Mesendoderm (in vitro differentiated cells): ENCODE measurements around the gene FGF9.

Experiments used
- DNase-seq: peaks from one replicate; pipeline ENCODE4 v3.0.0; 2013
- H2AK5ac ChIP-seq: 2 replicates; pipeline ENCODE4 v1.6.1; 2013; ENCODE audit warnings: low read length, inconsistent platforms
- H2BK120ac ChIP-seq: 2 replicates; pipeline ENCODE4 v1.6.1; 2013; ENCODE audit warnings: low read depth, mild to moderate bottlenecking, low read length, moderate library complexity, mixed read lengths
- H2BK15ac ChIP-seq: replicated peaks from 2 replicates; pipeline ENCODE4 v1.6.1; 2013; ENCODE audit warnings: low read depth, mild to moderate bottlenecking, moderate library complexity
- H2BK5ac ChIP-seq: 2 replicates; pipeline ENCODE4 v1.6.1; 2013; ENCODE audit warnings: low read length, inconsistent platforms
- H3K18ac ChIP-seq: 2 replicates; pipeline ENCODE4 v1.6.1; 2013; ENCODE audit warnings: mild to moderate bottlenecking, low read length, mixed read lengths
- H3K23ac ChIP-seq: one replicate; pipeline ENCODE4 v1.6.1; 2013; ENCODE audit warnings: low read length
- H3K27ac ChIP-seq: 2 replicates; pipeline ENCODE4 v1.5.1; 2013; ENCODE audit warnings: low read depth, mild to moderate bottlenecking, inconsistent platforms, low read length, moderate library complexity
- H3K27me3 ChIP-seq: 2 replicates; pipeline ENCODE4 v1.6.1; 2013; ENCODE audit warnings: low read length, control low read depth, mild to moderate bottlenecking, inconsistent platforms; ENCODE audit not compliant: insufficient read depth, poor library complexity
- H3K36me3 ChIP-seq: 2 replicates; pipeline ENCODE4 v1.6.1; 2013; ENCODE audit warnings: low read length, inconsistent platforms; ENCODE audit not compliant: control insufficient read depth, insufficient read depth
- H3K4ac ChIP-seq: one replicate; pipeline ENCODE4 v1.6.1; 2013; ENCODE audit warnings: low read depth, mild to moderate bottlenecking, low read length, moderate library complexity
- H3K4me1 ChIP-seq: 2 replicates; pipeline ENCODE4 v1.6.1; 2013; ENCODE audit warnings: low read depth, low read length, inconsistent platforms; ENCODE audit not compliant: control insufficient read depth
- H3K4me2 ChIP-seq: 2 replicates; pipeline ENCODE4 v1.6.1; 2013; ENCODE audit warnings: low read length
- H3K4me3 ChIP-seq: 2 replicates; pipeline ENCODE4 v1.5.1; 2013; ENCODE audit warnings: mild to moderate bottlenecking, low read length
- H3K56ac ChIP-seq: one replicate; pipeline ENCODE4 v1.6.1; 2013; ENCODE audit warnings: low read length
- H3K79me1 ChIP-seq: 2 replicates; pipeline ENCODE4 v1.6.1; 2013; ENCODE audit warnings: low read length, inconsistent platforms
- H3K79me2 ChIP-seq: 2 replicates; pipeline ENCODE4 v1.6.1; 2013; ENCODE audit warnings: mild to moderate bottlenecking, low read length; ENCODE audit not compliant: control insufficient read depth, insufficient read depth
- H3K9ac ChIP-seq: 2 replicates; pipeline ENCODE4 v1.6.1; 2013; ENCODE audit warnings: low read length, inconsistent platforms
- H4K5ac ChIP-seq: one replicate; pipeline ENCODE4 v1.6.1; 2013; ENCODE audit warnings: low read length
- H4K8ac ChIP-seq: one replicate; pipeline ENCODE4 v1.6.1; 2013; ENCODE audit warnings: low read depth, mild to moderate bottlenecking, control low read depth, low read length, moderate library complexity
- WGBS: extraction: QIAGEN DNeasy Blood & Tissue Kit; methylation state at CpG from one replicate; pipeline ENCODE4 v1.1.7; 2013; ENCODE audit warnings: low lambda C conversion rate, missing lambda C conversion rate; ENCODE audit not compliant: insufficient coverage; ENCODE audit errors: extremely low coverage; 5-methylcytosine and 5-hydroxymethylcytosine counted together

The FGF9 gene

DNA sequence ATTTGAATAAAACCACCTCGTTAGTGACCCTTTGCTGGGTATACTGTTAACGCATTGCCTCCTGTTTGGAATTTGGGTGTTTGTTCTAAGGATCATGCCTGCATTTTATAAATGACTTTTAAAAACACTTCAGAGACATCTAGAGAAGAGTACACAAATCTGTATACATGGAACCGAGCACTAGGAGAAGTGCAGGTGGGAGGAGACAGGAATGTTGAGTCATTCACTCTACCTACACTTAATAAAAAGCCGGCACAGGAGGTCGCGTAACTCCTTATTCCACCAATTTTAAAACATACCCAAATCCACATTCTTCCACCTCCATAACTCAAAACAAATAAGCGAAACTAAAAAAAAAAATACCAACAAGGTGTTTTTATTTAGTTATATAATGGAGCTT, 48.6 kb downstream of the FGF9 start:
- Histone ChIP-seq H3K27me3 (no peaks in the 10 kb centered on the region), H2BK120ac (no peak overlapping the region), H4K5ac (no peak overlapping the region), H2BK5ac (no peak overlapping the region), H3K36me3 (no peaks in the 10 kb centered on the region), H3K27ac (no peak overlapping the region), H4K8ac (no peak overlapping the region), H3K79me2 (no peaks in the 10 kb centered on the region), H3K4me3 (no peak overlapping the region), H3K79me1 (no peaks in the 10 kb centered on the region), H3K4ac (no peak overlapping the region), H2BK15ac (no peak overlapping the region), H3K56ac (no peak overlapping the region), H2AK5ac (no peak overlapping the region), H3K4me1 (no peaks in the 10 kb centered on the region), H3K4me2 (no peak overlapping the region), H3K23ac (no peak overlapping the region), H3K9ac (no peak overlapping the region), H3K18ac (no peak overlapping the region)
- 100% methylated on average over 3 of the region's 7 CpGs for WGBS
- DNase-seq = no peak

GRCh38 chr13:21723807-21724505, 53.1 kb downstream of the FGF9 start:
- no peak overlapping the region for H3K23ac ChIP-seq
- no peaks in the 10 kb centered on the region for H3K27me3 ChIP-seq
- 100% methylated on average over 2 of the region's 17 CpGs for whole genome bisulfite sequencing
- no peak overlapping the region for H3K4me2 ChIP-seq
- no peak overlapping the region for H3K56ac ChIP-seq
- no peak for DNase-seq
- H3K4me3 ChIP-seq = no peak overlapping the region
- no peak overlapping the region for H3K9ac ChIP-seq
- H4K8ac ChIP-seq = no peak overlapping the region
- H3K79me2 ChIP-seq = no peaks in the 10 kb centered on the region
- H2BK15ac ChIP-seq = no peak overlapping the region
- no peak overlapping the region for H3K27ac ChIP-seq
- H2BK5ac ChIP-seq = no peak overlapping the region
- H3K36me3 ChIP-seq = no peaks in the 10 kb centered on the region
- H3K4ac ChIP-seq = no peak overlapping the region
- no peak overlapping the region for H2BK120ac ChIP-seq
- H3K4me1 ChIP-seq = no peaks in the 10 kb centered on the region
- no peak overlapping the region for H4K5ac ChIP-seq
- no peak overlapping the region for H3K18ac ChIP-seq
- no peak overlapping the region for H2AK5ac ChIP-seq
- no peaks in the 10 kb centered on the region for H3K79me1 ChIP-seq

DNA sequence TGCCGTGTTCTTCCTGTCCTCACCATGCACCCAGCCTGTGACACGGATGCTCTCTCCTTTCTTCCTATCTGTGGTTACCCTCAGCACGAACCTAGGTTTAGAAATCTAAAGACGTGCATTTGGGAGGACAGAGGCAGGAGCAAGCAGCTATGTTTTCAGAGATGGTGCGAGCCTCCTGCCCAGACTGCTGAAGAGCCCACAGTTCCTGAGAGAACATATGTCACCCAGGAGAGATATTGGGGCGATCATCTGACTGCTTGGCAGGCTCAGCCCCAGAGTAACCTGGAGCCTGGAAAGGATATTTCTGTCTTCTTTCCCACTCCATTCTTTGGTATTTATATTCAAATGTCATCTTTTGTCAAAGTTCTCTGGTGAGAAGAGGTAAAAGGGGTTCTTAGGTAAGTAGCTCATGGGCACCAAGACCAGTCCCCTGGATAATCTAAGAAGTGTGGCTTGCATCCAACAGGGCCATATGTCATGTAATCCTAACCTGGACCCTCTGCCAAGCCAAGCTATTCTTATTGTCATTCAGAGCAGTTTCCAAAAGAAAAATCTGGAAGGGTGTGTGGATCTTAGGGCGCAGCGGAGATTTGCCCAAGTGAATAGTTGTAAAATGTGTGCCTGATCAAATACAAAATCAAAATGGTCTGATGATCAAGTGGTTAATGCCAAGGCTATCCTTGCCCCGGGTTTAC, 59.5 kb downstream of the FGF9 start:
- no peak overlapping the region for H4K5ac ChIP-seq
- H3K4me1 ChIP-seq = peaks cover 3% of the 10 kb centered on the region
- H3K9ac ChIP-seq = no peak overlapping the region
- H4K8ac ChIP-seq = no peak overlapping the region
- H3K36me3 ChIP-seq = no peaks in the 10 kb centered on the region
- H3K4ac ChIP-seq = no peak overlapping the region
- no peak overlapping the region for H2BK120ac ChIP-seq
- no peak overlapping the region for H3K4me3 ChIP-seq
- no peak overlapping the region for H3K56ac ChIP-seq
- no peaks in the 10 kb centered on the region for H3K79me2 ChIP-seq
- no peak overlapping the region for H3K27ac ChIP-seq
- H3K79me1 ChIP-seq = no peaks in the 10 kb centered on the region
- H3K18ac ChIP-seq = no peak overlapping the region
- no peak overlapping the region for H2BK5ac ChIP-seq
- DNase-seq = no peak
- no peaks in the 10 kb centered on the region for H3K27me3 ChIP-seq
- no CpG with 5 or more reads among the region's 9 CpGs for WGBS
- no peak overlapping the region for H3K23ac ChIP-seq
- no peak overlapping the region for H2BK15ac ChIP-seq
- H3K4me2 ChIP-seq = no peak overlapping the region
- H2AK5ac ChIP-seq = no peak overlapping the region

DNA sequence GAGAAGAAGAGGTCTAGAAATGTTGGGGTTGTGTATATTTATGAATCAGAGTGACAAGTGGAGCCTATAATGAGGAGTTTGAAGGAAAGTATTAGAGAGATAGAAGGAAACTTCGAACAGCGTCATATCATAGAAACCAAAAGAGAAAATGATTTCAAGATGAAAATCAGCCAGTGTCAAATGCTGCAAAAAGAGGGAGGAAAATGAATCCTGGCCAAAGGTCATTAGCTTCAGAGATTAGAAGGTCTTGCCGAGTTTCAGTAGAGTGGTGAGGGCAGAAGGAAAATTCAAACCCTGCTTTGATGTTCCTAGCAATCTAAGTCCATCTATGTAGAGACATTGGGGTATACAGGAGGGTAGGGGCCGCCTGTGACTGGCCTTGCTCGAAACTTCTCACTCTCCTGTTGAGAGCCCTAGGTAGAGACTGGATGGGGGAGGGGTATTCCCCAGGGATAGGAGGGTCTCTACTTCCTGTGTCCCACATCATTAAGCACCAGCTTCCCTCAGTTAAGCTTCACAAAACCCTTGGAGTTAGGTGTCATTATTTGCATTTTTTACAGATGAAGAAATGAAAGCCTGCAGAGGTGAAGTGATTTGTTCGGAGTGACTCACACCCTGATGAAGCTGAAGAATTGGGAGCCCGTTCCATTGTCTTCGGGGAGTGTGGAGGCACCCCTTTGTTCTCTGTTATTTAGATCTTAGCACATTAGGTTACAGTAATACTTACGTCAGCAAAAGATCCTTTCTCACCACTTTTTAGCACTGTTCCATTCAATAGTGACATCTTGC, 62.8 kb downstream of the FGF9 start:
- Histone ChIP-seq H2BK5ac (no peak overlapping the region), H3K27ac (no peak overlapping the region), H3K36me3 (no peaks in the 10 kb centered on the region), H3K4me3 (no peak overlapping the region), H3K79me2 (no peaks in the 10 kb centered on the region), H3K27me3 (no peaks in the 10 kb centered on the region), H2BK120ac (no peak overlapping the region), H3K23ac (no peak overlapping the region), H2BK15ac (no peak overlapping the region), H3K9ac (no peak overlapping the region), H3K56ac (no peak overlapping the region), H3K18ac (no peak overlapping the region), H4K8ac (no peak overlapping the region), H3K79me1 (no peaks in the 10 kb centered on the region), H2AK5ac (no peak overlapping the region), H3K4me2 (no peak overlapping the region), H4K5ac (no peak overlapping the region), H3K4ac (no peak overlapping the region), H3K4me1 (peaks cover 5% of the 10 kb centered on the region)
- no CpG with 5 or more reads among the region's 9 CpGs for WGBS
- peak; percentile 82 for DNase-seq

GRCh38 chr13:21734961-21735360, 64.1 kb downstream of the FGF9 start:
- Histone ChIP-seq H3K56ac (no peak overlapping the region), H3K4ac (no peak overlapping the region), H3K4me2 (no peak overlapping the region), H2AK5ac (no peak overlapping the region), H2BK5ac (no peak overlapping the region), H3K27me3 (no peaks in the 10 kb centered on the region), H3K79me1 (no peaks in the 10 kb centered on the region), H3K23ac (no peak overlapping the region), H3K79me2 (no peaks in the 10 kb centered on the region), H3K4me3 (no peak overlapping the region), H3K4me1 (peaks cover 5% of the 10 kb centered on the region), H2BK15ac (no peak overlapping the region), H3K9ac (no peak overlapping the region), H3K27ac (no peak overlapping the region), H3K36me3 (no peaks in the 10 kb centered on the region), H4K8ac (no peak overlapping the region), H2BK120ac (no peak overlapping the region), H4K5ac (no peak overlapping the region), H3K18ac (no peak overlapping the region)
- no CpG with 5 or more reads among the region's 7 CpGs for WGBS
- DNase-seq = no peak
